ENCODE measurements around the gene OGFOD3. TPM values are rescaled to one million over a fixed set of nuclear protein-coding genes. Genes with fewer than 3 reads are reported as not detected.

Gene OGFOD3
- total and polyA plus RNA-seq, 9 of the 15 experiments (the other 6 are each of a cell fraction or from before 2014, with no cell fraction given), result 0.69 to 44.7 (median 18.9) TPM

GRCh38 chr17:82384051-82384729 is 34.2 kb downstream of the OGFOD3 start:
- intact Hi-C loops (cut with micrococcal nuclease), result no loop called here
- Histone ChIP-seq H3K9ac (ENCODE audit: insufficient read depth in 1 of 2, low read depth in 2 of 2, low read length in 2 of 2) (peak overlapping the region in 1 of 2 experiments; percentile 61; a peak in 2 of 4 replicates), H3K4me2 (ENCODE audit: insufficient read depth, low read length) (no peak overlapping the region), H3K4me3 (no peak overlapping the region), H3K27me3 (ENCODE audit: control insufficient read depth in 2 of 2, insufficient read depth in 2 of 2, low read length in 2 of 2) (peaks cover 0 to 7% of the 10 kb centered on the region in 2 experiments; a peak in 1 of 5 replicates), H3K9me1 (ENCODE audit: control insufficient read depth, insufficient read depth, low read length) (no peaks in the 10 kb centered on the region), H3K36me3 (ENCODE audit: control insufficient read depth, insufficient read depth, low read length) (no peaks in the 10 kb centered on the region), H4K20me1 (replicated peaks; ENCODE audit: control insufficient read depth, insufficient read depth, low read length) (no peaks in the 10 kb centered on the region), H2AFZ (ENCODE audit: low read depth, low read length) (no peak overlapping the region), H3K4me1 (replicated peaks in 1 of 2; ENCODE audit: control insufficient read depth in 2 of 2, insufficient read depth in 2 of 2, low read length in 2 of 2) (peaks cover 3 to 69% of the 10 kb centered on the region in 2 experiments; a peak in 3 of 5 replicates), H3K27ac (ENCODE audit: extremely low read depth, low read depth, low read length) (no peak overlapping the region), H3K79me2 (ENCODE audit: control insufficient read depth, insufficient read depth, low read length) (no peaks in the 10 kb centered on the region), H3K9me3 (replicated peaks; ENCODE audit: control insufficient read depth, insufficient read depth, low read depth, low read length) (no peaks in the 10 kb centered on the region)
- in situ Hi-C loops (cut with MboI), result no loop called here
- WGBS (ENCODE audit: insufficient coverage, low coverage, missing lambda C conversion rate), result 14% methylated on average over 19 of the region's 22 CpGs
- no peak for FAIRE-seq
- no peak for ATAC-seq
- ChIA-PET CTCF (ENCODE audit: low intra/inter-chr PET ratio) (interaction anchor here (0.6 kb wide), 1 partner anchor 148 kb away, joined by 3 read pairs; no protein-coding TSS in a partner anchor), POLR2A (no interaction called here)
- no peak for DNase-seq (ENCODE audit: extremely low read depth in 1 of 4, low spot score in 3 of 4)
- no TSS peak for BruUV-seq (replicated peaks)
- TF ChIP-seq EHMT2 (IDR thresholded peaks at IDR 0.05), result no peak
- no peak for TF ChIP-seq TFAM (CRISPR knock-in tag; conservative IDR thresholded peaks at IDR 0.05)
- no peak for TF ChIP-seq CREB3 (tag; conservative IDR thresholded peaks at IDR 0.05; ENCODE audit: low read depth)
- no peak for TF ChIP-seq PTRF (tag; IDR thresholded peaks at IDR 0.05)
- TF ChIP-seq CHD7 (IDR thresholded peaks at IDR 0.05; ENCODE audit: low read depth, low read length), result no peak
- TF ChIP-seq SMARCC2 (IDR thresholded peaks at IDR 0.05; ENCODE audit: low read depth), result no peak
- TF ChIP-seq HINFP (tag; conservative IDR thresholded peaks at IDR 0.05; ENCODE audit: low read depth), result no peak
